Fibroblast of skin of left quadriceps (primary cell): ENCODE measurements around the gene BCO2.
A peak's percentile ranks its signal among the peaks of the same experiment; 100 is the strongest.

Experiments used
- DNase-seq, 2 experiments: peaks; one replicate each; pipeline ENCODE4 v3.0.0-alpha.2; 2013; ENCODE audit warnings: low read depth in 2 of 2

Gene BCO2

GRCh38 chr11:112216561-112217105 is 41.3 kb downstream of the BCO2 start:
- DNase-seq, result peak in 1 of 2 experiments; percentile 24

DNA sequence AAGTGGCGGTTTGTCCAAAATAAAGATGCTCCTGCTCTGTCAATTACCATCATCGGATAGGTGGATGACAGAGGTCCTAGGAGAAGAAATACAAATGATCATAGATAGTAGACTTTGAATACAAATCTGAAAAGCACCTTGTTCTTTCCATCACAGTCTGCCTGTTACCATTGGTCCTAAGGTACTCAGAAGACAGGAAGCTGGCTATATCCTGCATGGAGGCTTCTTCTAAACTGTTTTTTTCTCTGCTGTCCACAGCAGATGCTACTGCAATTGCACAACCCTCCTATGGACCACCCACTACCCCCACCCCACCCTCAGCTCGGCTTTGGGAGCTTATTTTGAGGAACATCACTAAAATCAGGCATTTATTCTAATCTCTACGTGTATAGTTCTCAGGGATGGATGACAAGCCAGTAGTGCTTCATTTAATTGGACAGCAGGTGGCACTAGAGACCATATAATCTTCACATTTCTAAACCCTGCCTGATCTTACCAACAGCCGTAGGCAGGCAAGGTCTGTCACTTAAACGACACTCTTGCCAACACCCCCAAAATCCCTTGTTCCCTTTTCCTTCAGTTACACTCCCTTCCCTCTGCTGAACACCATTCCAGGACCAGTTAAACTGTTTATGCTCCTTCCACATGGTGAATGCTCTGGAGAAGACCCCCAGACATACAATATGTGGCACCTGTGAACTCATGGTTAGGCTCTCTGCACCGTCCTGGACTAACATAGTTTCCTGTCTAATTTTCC is 44.3 kb downstream of the BCO2 start:
- peak in 1 of 2 experiments; percentile 48 for DNase-seq

DNA sequence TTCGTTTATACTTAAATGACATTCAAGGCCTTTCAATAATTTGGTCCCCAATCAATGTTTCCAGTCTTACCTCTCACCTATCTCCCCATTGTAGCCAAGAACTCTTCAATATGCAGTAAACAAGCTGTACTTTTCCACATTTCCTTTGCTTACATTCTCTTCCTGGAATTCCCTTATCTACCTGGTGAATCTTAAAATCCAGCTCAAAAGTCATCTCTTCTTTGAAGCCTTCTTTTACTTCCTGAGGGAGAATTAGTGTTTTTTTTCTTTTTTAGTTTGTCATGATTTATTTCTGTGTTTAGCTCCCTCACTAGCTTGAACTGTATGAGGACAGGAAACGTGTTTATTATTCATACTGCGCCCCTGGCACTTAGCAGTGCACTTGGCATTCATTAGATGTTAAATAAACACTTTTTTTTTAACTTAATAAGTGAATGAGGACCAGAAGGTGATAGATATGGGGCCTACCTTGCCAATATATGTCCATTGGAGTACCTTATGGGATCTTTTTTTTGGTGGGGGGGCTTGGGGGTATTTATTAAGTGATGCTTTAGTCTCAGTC is 46.0 kb downstream of the BCO2 start:
- no peak for DNase-seq

DNA sequence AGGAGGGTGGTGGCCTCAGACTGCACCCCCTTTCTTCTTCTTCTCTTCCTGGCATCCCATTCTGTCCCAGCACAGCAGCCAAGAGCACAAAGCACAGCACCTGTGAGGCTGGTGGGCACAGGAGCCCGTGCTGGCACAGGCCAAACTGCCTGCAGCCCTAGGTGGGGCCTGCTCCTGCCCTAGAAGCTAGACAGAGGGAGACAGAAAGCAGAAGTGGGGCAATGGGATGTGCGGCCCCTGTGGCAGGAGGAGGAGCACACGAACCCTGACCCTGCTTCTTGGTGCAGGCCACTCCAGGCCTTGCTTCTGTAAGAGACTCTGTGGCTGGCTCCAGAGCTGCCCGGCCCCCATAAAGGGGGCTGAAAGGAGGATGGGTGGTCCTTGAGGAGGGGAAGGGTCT is 47.0 kb downstream of the BCO2 start:
- DNase-seq, result no peak

DNA sequence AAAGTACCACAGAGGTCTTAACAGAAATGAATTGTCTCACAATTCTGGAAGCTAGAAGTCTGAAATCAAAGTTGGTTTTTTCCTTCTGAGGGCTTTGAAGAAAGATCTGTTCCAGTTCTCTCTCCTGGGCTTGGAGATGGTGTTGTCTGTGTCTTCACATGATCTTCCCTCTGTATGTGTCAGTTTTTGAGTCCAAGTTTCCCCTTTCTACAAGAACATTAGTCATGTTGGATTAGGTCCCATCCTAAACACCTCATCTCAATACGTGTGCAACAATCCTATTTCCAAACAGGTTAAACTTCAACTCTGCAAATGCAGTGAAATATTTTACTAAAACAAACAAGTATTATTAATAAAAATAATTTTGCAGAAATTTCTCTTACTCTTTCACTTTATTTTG is 47.8 kb downstream of the BCO2 start:
- no peak for DNase-seq

DNA sequence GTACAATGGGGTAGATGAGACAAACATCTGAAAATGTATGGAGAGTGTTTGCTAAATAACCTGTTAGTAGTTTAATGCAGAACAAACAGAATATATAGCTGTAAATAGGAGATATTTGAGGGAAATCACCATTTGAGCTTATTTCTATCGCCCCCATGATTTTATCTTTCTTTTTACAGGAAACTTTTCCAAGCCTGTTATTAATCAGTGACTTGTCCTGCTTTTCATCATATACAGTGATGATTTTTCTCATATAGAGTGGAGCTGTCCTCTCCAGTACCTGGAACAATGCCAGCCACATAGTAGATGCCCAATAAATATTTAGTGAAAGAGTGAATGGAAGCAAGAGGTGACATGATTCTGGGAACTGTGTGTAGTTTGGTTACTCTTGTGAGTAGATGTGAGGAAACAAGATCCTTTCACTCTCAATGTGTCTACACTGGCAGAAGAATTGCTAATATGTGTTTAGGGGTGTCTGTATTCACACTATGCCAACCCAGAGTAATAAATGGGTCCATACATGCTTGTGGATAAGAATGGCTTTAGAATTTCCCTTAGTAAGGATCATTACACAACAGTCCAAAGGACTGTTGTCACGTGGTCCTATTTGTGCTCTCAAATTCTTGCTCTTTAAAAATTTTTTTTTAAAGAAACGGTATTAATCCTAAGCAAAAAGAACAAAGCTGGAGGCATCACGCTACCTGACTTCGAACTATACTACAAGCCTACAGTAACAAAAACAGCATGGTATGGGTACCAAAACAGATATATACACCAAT is 48.6 kb downstream of the BCO2 start:
- DNase-seq, result no peak

DNA sequence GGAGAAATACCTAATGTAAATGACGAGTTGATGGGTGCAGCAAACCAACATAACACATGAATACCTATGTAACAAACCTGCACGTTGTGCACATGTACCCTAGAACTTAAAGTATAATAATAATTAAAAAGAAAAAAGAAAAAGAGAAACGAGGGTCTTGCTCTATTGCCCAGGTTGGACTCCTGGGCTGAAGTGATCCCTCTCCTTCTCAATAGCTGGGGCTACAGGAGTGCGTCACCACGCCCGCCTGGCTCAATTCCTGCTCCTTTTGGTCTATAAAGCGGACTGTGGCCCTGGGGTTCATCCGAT is 50.4 kb downstream of the BCO2 start:
- no peak for DNase-seq

DNA sequence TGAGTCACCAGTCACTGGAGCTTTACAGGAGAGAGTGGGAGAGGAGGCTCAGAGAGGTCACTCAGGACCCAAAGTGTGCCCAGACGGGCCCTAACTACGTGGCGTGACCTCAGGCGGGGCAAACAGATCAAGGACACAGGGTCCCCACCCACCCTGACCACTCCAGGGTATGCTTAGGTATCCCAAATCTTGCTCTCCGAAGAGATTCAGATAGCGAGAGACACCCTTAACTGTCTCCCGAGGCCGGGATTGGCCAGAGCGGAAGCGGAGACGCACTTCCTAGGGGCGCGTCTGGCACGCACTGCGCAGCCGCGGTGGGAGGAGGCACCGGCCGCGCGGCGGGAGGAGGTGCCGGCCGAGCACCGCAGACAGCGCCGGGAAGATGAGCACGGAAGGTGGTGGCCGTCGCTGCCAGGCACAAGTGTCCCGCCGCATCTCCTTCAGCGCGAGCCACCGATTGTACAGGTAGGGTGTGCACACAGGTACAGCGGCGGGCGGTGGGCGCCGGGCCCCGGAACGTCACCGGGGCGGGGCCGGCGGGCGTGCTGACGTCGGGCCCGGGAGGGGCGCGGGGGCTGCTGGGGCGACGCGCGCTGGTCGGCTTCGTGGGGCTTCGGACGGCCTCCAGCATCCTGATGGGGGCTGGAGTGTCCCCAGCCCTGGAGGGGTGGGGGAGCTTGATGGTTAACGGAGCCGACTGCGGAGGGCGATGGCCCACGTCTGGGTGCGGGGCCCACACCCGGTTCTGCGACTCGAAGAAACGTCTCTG is 50.9 kb downstream of the BCO2 start, which contains the start of gene PTS:
TSS of gene PTS (plus strand) at position 367 of the 769 bp plus-strand sequence. CDS start at position 383, 16 bp downstream.
- DNase-seq, result peak; percentile 67 to 70

GRCh38 chr11:112226831-112227401 is 51.6 kb downstream of the BCO2 start:
- no peak for DNase-seq

- DNase-seq, result no peak
Observed at GRCh38 chr11:112227471-112227870, 52.2 kb downstream of the BCO2 start.

DNA sequence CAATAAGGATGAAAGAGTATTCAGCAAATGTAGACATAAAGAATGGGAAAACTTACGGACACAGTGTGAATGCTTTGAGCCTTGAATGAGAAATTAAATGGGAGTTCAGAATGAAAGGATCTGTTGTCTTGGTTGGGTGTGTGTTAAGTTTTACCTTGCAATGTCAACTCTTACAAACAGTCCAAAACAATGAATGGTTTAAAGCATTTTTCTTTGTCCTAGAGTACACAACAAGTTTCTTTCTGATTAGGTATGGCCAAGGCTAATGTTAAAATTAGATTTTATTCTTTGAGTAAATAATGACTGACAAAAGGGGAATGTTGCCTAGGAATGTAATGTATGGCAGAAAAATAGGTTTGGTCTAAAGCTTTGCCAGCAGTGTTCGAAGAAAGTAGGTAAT is 53.4 kb downstream of the BCO2 start:
- DNase-seq, result no peak

DNA sequence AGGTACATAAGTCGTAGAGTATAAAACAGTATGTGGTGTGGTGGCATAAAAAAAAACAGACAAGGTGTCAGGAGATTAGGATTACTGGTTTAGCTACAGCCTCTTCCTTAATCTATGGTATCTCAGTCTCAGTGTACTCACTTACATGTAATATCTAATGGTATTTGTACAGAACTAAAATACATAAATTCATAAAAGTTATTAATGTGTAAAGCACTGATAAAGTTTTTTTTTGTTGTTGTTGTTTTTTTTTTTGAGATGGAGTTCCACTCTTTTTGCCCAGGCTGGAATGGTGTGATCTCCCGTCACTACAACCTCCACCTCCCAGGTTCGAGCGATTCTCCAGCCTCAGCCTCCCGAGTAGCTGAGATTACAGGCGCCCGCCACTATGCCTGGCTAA is 53.8 kb downstream of the BCO2 start:
- DNase-seq, result no peak

- peak; percentile 76 to 77 for DNase-seq
Observed at GRCh38 chr11:112229746-112230433, 54.6 kb downstream of the BCO2 start.

DNA sequence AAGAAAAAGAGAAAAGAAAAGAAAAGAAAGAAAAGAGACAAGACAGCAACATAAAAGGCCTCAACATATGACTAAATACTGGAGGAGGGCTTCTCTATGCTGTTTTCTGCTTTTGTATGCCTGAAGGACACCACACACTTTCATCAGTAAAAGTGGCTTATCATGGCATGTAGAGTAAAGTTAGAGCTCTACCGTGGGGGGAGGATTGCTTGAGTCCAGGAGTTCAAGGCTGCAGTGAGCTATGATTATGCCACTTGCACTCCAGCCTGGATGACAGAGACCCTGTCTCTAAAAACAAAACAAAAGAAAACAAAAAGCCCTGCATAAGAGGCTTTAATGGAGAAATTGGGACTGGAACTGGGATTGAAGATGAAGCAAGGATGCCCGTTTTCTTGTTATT is 56.6 kb downstream of the BCO2 start:
- DNase-seq, result no peak

- no peak for DNase-seq
Observed at GRCh38 chr11:112235750-112236390, 60.6 kb downstream of the BCO2 start.

DNA sequence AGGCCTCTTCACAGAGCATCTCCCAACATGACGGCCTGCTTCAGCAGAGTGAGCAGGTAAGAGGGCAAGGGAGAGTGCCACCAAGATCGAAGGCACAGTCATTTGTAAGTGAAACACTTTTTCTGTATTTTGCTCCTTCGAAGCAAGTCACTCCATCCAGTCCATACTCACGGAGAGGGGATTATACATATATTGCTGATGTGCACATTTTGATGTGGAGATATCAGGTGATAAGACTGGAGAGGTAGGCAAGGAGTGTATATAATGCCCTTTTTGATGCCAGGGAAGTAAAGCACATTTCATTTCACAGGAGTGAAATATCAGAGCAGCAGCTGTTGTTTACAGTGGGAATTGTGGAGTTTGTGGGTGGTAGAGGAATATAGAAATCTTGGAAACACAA is 62.1 kb downstream of the BCO2 start:
- DNase-seq, result no peak

- no peak for DNase-seq
Observed at GRCh38 chr11:112238041-112238440, 62.7 kb downstream of the BCO2 start.

GRCh38 chr11:112241486-112241885 is 66.2 kb downstream of the BCO2 start:
- peak in 1 of 2 experiments; percentile 52 for DNase-seq

- DNase-seq, result no peak
Observed at GRCh38 chr11:112247201-112247600, 71.9 kb downstream of the BCO2 start.

DNA sequence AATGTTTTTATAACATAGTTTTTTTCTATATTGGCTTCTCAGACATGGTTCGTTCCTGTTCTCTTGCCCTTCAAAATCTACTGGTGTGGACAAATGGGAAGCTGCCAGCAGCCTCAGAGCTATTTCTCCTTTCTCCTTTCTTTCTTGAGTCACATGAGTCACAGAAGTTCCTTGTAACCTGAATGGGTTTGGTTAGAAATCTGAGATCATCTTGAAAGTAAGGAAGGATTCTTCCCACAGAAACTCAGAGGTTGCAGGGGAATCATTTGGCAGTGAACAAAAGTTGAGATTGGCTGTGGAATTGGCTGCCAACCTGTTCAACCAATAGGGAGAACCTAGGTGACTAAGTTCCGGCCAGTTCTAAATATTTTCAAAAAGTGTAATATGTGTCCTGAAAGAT is 72.9 kb downstream of the BCO2 start:
- DNase-seq, result no peak
